ENCODE results near the gene PLXDC2.

PLXDC2 gene

GRCh38 chr10:19915816-19916215, 99.6 kb downstream of the PLXDC2 start:
- DNase-seq: no peak

- no peak for DNase-seq
Observed at GRCh38 chr10:19917751-19918478, 101.7 kb downstream of the PLXDC2 start.

- DNase-seq: no peak
Observed at GRCh38 chr10:19918794-19919193, 102.6 kb downstream of the PLXDC2 start.

DNA sequence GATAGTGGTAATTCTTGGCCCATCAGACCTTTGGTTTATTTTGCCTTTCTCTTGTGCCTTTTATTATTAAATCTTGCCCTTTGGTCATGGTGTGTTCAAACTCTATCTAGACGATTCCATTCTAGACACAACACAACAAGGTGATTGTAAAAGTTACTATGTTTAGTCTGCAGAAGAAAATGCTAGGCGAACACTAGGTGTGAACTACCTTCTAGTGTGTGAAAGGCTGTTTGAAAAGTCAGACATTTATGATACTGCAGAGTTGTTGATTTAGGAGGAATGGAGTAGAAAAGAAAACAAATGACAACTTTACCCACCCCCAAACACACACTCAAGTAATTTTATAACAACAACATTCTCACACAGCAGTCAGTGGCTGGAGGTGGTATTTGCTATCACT, 103.4 kb downstream of the PLXDC2 start:
- DNase-seq: no peak

DNA sequence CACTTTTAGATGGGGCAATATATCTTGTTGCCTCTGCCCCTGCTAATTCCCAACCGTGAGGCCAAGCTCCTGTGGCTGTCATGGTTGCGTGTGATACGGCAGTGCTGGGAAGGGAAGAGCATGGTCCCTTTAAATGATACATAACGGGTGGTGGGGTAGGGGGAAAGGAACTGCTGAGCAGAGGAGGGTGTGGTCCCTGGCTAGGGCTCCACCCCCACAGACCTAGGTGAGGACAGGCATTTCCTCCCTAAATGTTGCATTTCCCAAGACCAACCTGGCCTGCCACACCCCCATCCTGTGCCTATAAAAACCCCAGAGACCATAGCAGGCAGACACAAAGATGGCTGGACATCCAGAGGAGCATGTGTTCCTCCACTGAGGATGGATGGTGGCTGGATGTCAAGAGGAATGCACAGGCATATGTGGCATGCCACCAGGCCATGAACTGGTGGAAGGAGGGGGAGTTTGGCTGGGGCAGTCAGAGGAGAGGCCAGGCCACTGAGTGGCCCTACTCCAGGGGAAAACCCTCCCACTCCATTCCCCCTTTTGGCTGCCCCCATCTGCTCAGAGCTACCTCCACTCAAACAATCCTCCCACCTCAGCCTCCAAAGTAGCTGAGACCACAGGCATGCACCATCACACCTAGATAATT, 104.0 kb downstream of the PLXDC2 start:
- DNase-seq: no peak

DNA sequence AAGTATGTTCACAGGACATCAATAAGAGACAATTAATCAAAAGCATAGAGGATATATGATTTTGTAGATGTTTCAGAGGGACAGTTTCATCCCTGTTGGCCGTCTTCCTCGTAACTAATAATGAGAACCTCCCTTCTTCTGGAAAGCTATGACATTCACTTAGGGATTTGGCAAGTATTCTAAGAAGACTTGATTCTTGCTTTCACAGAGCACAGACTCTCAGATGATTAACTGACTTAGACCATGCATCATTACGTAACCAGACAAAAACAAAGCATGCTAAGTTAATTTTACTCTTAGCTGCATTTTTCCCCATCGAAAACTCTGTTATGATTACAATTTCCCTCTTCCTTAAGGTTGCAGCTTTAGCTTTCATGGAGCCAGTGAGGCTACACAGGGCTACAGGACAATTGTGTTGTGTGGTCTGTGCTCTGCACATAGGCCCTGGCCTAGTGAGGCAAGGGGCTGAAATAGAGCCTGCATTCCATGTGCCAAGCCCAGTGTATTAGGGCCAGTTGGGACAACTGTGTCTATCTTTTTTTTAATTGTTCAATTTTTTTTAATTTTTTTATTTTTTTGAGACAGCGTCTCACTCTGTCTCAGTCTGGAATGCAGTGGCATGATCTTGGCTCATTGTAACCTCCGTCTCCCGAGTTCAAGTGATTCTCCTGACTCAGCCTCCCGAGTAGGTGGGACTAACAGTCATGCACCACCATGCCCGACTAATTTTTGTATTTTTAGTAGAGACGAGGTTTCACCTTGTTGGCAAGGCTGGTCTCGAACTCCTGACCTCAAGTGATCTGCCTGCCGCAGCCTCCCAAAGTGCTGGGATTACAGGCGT, 105.3 kb downstream of the PLXDC2 start:
- no peak for DNase-seq

DNA sequence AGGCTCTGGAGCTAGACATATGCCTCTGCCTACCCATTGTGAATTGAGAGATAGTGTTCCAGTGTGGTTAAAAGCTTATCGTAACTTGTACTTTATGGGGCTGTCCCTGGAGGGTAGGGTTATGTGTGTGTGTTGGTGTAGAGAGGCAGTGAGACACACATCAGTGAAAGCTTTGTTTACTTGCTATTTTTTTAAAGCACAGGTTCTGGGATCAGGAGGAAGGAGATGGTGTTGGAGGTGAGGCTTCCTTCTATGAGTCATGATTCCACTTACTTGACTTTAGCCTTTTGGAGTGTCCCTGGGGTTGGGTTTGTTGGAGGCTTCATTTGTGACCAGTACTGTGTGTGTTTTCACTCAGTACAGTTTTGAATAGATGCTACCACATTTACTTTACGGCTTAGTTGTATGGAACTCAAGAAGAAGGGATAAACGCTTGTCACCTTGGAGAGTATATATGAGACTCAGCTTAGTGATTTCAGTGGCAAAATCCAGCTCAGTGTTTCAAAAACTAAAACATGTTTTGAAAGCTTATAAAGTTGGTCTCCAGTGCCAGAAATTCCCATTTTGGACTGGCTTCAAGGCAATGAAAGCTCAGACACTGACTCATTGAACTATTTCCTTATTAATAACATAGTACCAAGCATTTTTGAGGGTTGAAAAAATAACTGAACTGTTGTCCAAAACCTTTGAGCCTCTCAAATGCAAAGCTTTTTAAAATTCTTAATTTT, 106.2 kb downstream of the PLXDC2 start:
- DNase-seq: no peak

DNA sequence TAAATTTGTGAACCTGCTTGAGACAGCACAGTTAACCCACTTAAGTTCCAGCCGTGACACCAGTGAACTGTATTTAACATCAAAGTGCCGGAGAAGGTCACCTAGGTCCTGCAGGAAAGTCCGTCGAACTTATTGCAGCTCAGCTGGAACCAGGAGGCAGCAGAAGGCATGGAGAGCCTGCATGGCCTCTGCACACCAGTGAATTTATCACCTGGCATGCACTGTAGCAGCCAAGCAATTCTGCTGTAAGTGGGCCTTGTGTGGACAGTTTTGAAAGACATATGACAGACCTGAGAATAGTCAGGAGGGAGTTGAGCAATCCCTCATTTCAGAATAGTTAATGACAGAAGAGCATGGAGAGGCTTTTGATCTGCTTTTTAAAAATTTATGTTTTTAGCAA, 108.8 kb downstream of the PLXDC2 start:
- no peak for DNase-seq

- DNase-seq: no peak
Observed at GRCh38 chr10:19928936-19929335, 112.7 kb downstream of the PLXDC2 start.

GRCh38 chr10:19929506-19930140, 113.4 kb downstream of the PLXDC2 start:
- no peak for DNase-seq

DNA sequence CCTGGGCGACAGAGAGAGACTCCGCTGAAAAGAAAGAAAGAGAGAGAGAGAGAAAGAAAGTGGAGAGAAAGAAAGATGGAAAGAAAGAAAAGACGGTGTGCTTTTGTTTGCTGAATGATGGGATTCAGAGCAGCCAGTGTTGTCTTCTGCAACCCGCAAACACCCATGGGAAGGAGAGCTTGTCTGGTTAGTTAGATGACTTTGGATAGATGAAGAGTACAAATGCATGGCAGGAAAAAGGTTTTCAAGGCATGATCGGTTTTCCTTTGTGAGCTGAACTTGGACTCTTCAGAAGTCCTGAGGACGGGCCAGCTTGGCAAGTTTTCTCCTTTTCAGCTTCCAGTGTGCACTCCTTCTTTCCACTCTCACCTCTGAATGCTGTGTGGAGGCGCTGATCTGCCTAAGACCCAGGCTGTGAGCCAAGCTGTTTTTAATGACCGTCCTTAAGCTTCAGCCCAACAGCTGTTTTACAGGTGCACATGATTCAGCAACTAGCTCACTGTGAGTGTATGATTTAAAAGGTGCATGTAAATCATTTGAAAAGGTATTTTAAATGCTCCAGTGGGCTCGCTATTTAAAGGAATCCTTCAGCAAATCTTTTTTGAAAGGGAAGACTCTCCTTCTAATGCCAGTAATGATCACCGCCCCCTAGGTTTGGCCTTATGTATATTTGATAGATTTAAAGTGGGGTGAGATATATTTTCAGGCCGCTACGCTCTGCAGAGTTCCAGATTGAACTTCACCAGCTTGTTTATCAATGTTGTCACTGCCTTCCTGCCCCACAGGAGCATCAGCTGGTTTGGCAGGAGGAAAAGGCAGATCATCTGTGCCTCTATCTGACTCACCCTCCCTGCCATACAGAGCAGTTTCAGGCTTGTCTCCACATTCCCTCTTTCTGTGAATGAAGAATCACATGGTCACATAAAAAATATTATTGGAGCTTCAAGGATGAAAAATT, 115.0 kb downstream of the PLXDC2 start:
- no peak for DNase-seq

DNA sequence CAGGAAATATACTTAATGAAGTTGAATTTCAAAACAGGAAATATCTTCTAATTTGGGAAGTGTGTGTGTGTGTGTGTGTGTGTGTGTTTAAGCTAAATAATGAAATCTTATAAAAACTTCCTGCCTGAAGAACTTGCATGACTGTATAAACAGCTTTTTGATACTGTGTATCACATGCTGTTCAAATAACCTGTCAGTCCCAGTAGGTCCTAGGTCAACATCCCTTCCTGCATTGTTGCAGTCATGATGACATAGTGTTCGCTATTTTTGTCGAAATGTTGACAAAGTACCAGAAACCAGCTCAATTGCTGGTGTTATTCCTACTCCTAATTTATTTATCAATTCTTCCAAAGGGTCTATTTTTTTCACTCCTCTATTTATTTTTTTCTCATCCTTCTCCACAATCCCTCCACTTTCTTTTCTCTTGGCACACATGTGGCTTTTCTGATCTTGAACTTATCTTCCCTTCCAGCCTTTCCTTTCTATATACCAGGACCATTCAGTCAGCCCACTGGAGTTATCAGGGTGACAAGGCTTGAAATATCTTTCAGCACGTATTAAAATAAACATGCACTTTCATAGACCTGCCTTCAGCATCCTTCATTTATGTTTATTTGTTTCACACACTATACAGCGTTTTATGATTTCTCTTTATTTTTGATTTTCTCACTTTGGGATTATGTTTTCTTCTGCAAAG, 115.8 kb downstream of the PLXDC2 start:
- DNase-seq: no peak

DNA sequence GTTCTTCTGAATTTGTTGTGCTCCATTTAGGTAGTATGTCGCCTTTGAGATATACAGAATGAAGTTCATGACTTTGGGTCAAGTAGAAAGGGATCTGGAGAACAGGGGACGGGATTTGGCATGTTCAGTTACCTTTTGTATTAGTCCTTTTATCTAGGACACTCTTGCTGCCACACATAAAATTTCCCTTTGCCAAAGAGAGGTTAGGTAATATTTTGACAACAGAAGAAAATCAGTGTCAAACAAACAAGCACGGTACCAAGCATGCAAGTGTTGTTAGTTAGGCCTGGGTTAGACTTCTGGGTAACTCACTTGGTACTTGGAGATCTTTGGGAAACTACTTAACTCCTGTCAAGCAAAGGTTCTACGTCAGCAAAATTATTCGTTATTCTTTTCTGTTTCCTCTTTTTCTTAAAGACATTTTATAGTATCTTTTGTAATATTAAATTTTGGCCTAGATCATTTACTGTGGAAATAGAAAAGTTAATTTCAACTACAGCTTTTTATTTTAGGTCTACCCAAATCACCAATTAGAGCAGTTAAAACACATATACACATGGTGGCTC, 116.7 kb downstream of the PLXDC2 start:
- DNase-seq: no peak

- no peak for DNase-seq
Observed at GRCh38 chr10:19933772-19934171, 117.5 kb downstream of the PLXDC2 start.

- DNase-seq: no peak
Observed at GRCh38 chr10:19935176-19935575, 118.9 kb downstream of the PLXDC2 start.

- no peak for DNase-seq
Observed at GRCh38 chr10:19936289-19936688, 120.1 kb downstream of the PLXDC2 start.

GRCh38 chr10:19937989-19938388, 121.8 kb downstream of the PLXDC2 start:
- no peak for DNase-seq

DNA sequence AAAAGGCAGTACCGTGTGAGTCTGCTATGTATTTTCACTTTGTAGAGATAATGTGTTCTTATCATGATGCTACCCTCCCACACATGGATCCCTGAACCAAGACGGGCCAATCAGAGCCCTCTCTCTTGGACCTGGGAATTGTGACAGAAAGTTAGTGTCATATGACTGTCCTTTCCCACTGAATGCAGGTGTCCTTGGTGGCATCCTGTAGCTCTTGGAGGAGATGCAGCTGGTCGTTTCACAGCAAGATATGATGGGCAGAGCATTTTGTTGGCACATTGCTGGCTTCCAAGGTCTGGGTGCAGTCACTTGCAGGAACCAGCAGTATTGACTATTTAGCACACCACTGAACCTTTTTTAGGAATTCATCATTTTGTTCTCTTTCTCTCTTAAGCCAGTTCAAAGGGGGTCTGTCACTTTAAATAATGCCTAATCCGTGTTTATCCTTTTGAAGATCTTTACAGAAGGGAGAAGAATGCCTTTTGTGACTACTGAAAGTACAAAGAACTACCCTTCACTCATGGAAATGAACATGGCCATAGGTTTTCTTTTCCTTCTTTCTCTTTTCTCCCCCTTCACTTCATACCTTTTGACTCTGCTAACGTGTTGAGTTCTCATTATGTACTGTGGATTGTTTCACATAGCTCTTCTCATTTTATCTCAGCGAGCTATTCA, 125.1 kb downstream of the PLXDC2 start:
- DNase-seq: no peak

DNA sequence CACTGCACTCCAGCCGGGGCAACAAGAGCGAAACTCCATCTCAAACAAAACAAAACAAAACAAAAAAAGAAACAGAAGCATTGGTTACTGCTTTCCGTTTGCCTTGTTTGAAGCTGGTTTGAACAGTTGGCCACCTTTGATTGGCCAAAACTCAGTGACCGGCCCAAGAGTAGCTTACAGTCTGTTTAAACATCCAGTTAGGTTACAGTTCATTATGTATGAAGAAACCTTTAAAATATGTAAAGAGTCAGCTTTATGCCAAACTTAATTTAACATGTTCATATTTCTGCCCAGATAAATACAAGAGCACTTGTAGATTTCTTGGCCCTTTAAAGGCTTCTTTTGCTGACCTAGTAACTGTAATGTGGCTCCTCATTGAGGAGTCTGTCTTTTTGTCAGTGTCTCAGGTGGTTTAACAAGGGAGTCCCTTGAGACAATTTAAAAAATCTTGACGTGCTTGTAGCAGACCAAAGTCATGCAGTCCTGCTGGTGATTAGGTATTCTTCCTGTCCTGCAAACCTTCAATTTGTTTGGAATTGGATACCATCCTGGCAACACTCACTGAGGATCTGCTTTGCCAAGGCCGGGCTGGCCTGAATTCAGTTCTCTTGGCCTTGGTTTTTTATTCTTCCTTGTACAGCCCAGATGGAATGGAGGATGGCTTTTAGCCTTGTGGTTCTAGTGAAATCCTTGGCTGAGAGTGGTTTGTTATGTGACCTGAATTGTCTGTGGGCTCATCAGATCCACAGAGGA, 128.9 kb downstream of the PLXDC2 start:
- no peak for DNase-seq

Measured in NCI-H2227 treated with DMSO at 0.1 percent for 48 hours (cell line).